ENCODE results near the gene GALNT18. TPM values are rescaled to one million over a fixed set of nuclear protein-coding genes. Genes with fewer than 3 reads are reported as not detected.

Gene GALNT18
- total RNA-seq, 2 experiments from 2014 or later, result 6.8 to 7.4 TPM

- Mint-ChIP-seq H3K4me3 (no peak overlapping the region), H3K4me1 (ENCODE audit: low read depth) (peaks cover 4% of the 10 kb centered on the region), H3K9me3 (no peaks in the 10 kb centered on the region), H3K27ac (no peak overlapping the region), H3K36me3 (ENCODE audit: low read depth) (peaks cover 3% of the 10 kb centered on the region), H3K27me3 (no peaks in the 10 kb centered on the region)
- DNase-seq, result no peak
- TF ChIP-seq CTCF (IDR thresholded peaks at IDR 0.05), result no peak
- ChIA-PET CTCF (interaction anchor here (1.4 kb wide), 1 partner anchor 12 kb away, joined by 5 read pairs; no protein-coding TSS in a partner anchor), POLR2A (no interaction called here)
- no peak for ATAC-seq
- intact Hi-C loops (cut with micrococcal nuclease), result no loop called here
Measured at GRCh38 chr11:11446967-11447366, 174.8 kb downstream of the GALNT18 start.

DNA sequence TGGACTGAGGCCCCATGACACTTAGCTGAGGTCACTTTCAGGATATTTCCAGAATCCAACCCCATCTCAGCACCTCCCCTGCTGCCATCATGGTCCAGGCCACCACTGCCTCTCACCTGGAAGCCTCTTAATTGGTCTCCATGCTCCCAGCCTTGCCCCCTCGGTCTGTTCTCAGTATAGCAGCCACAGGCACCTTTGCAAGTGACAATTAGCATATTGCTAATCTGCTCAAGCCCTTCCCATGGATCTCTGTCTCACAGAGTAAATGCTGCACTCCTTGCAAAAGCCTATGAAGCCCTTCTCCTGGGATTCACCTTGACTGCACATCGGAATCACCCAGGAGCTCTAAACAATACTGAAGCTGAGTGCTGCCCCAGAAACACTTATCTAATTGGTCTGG lies 175.2 kb downstream of the GALNT18 start:
- no peak for TF ChIP-seq CTCF (IDR thresholded peaks at IDR 0.05)
- ChIA-PET POLR2A (no interaction called here), CTCF (interaction anchor here (1.4 kb wide), 1 partner anchor 11 kb away, joined by 5 read pairs; no protein-coding TSS in a partner anchor)
- Mint-ChIP-seq H3K27me3 (no peaks in the 10 kb centered on the region), H3K27ac (no peak overlapping the region), H3K4me1 (ENCODE audit: low read depth) (peaks cover 4% of the 10 kb centered on the region), H3K9me3 (no peaks in the 10 kb centered on the region), H3K4me3 (no peak overlapping the region), H3K36me3 (ENCODE audit: low read depth) (peaks cover 3% of the 10 kb centered on the region)
- intact Hi-C loops (cut with micrococcal nuclease), result no loop called here
- DNase-seq (no peak), ATAC-seq (no peak)

DNA sequence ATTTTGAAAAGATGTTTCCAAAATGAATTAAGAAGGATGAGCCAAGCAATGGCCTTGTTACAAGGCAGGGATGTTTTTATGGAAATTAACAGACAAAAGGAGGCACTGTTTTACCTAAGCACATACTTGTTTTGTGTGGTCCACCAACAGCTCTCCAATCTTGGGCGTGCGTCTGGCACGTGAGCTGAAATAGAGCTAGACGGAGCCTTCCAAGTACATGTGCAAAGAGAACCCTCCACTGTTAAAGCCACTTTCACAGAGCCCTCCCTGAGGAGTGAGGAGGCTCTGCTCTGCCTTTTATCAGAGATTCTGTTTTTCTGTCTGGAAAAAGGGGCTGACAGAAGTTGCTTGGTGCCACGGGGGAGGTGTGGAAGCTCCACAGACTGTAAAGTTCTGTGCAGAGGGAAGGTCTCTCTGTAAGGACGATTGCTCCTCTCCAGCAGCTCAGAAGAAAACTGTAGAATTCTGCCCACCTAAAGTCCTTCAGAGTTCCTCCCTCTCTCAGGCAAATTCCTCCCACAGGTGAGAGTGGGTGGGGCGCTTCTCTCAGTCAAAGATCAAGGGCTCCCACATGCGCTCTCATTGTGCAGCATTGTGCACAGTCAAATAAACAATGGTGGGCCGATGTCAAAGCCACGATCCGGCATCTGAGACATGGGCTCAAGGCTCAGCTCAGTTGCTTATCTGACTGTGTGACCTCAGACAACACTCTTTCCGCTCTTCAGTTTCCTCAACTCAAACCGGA lies 176.2 kb downstream of the GALNT18 start:
- DNase-seq (no peak), ATAC-seq (no peak)
- peaks cover 3% of the 10 kb centered on the region for H3K36me3 Mint-ChIP-seq (ENCODE audit: low read depth)
- no peak overlapping the region for H3K4me3 Mint-ChIP-seq
- H3K27me3 Mint-ChIP-seq, result no peaks in the 10 kb centered on the region
- no peaks in the 10 kb centered on the region for H3K9me3 Mint-ChIP-seq
- H3K4me1 Mint-ChIP-seq (ENCODE audit: low read depth), result peaks cover 4% of the 10 kb centered on the region
- TF ChIP-seq CTCF (IDR thresholded peaks at IDR 0.05), result no peak
- no peak overlapping the region for H3K27ac Mint-ChIP-seq
- CTCF ChIA-PET, result interaction anchor here (1.4 kb wide), 1 partner anchor 10 kb away, joined by 5 read pairs; no protein-coding TSS in a partner anchor
- POLR2A ChIA-PET, result no interaction called here
- intact Hi-C loops (cut with micrococcal nuclease), result no loop called here

DNA sequence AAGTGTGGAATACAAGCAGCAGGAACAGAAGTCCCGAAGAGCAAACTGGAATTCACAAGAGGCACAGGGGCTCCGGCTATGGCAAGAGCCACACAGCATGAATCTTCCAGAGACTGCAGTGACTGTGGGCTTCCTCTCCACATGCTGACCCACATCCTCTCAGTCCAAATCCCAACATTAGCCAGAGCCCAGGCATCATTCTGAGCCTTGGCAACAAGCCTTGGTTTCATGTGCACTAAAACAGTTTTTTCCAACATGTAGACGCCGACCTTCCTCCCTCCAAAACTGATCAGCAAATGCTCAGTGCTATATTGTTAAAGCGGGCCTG lies 177.0 kb downstream of the GALNT18 start:
- H3K27me3 Mint-ChIP-seq, result no peaks in the 10 kb centered on the region
- no peaks in the 10 kb centered on the region for H3K9me3 Mint-ChIP-seq
- no peak overlapping the region for H3K27ac Mint-ChIP-seq
- peaks cover 4% of the 10 kb centered on the region for H3K4me1 Mint-ChIP-seq (ENCODE audit: low read depth)
- DNase-seq (no peak), ATAC-seq (no peak)
- CTCF ChIA-PET, result no interaction called here
- H3K4me3 Mint-ChIP-seq, result no peak overlapping the region
- TF ChIP-seq CTCF (IDR thresholded peaks at IDR 0.05), result no peak
- intact Hi-C loops (cut with micrococcal nuclease), result no loop called here
- peaks cover 3% of the 10 kb centered on the region for H3K36me3 Mint-ChIP-seq (ENCODE audit: low read depth)
- POLR2A ChIA-PET, result no interaction called here

GRCh38 chr11:11444027-11444803 lies 177.6 kb downstream of the GALNT18 start:
- ChIA-PET CTCF (no interaction called here), POLR2A (no interaction called here)
- ATAC-seq (no peak), DNase-seq (no peak)
- intact Hi-C loops (cut with micrococcal nuclease), result no loop called here
- H3K4me1 Mint-ChIP-seq (ENCODE audit: low read depth), result peaks cover 4% of the 10 kb centered on the region
- no peaks in the 10 kb centered on the region for H3K27me3 Mint-ChIP-seq
- no peaks in the 10 kb centered on the region for H3K9me3 Mint-ChIP-seq
- H3K36me3 Mint-ChIP-seq (ENCODE audit: low read depth), result peaks cover 3% of the 10 kb centered on the region
- no peak overlapping the region for H3K27ac Mint-ChIP-seq
- no peak overlapping the region for H3K4me3 Mint-ChIP-seq
- no peak for TF ChIP-seq CTCF (IDR thresholded peaks at IDR 0.05)
